Astrocyte (in vitro differentiated cells and primary cell): Measurements from ENCODE around the gene CASK. TPM values are rescaled to one million over a fixed set of nuclear protein-coding genes. Genes with fewer than 3 reads are reported as not detected.

Source experiments
- DNase-seq: peaks from one replicate; pipeline ENCODE4 v3.0.0-alpha.2; 2010; ENCODE audit warnings: low read depth
- FAIRE-seq: peaks from 2 replicates; lab custom pipeline; 2011; peaks lifted over from hg19 to GRCh38; lab: Jason Lieb, UNC
- H2AFZ ChIP-seq: 2 replicates; pipeline ENCODE4 v1.6.0; 2012; ENCODE audit warnings: low read depth, low read length, inconsistent platforms
- H3K27ac ChIP-seq: 2 replicates; pipeline ENCODE4 v1.5.1; 2011; ENCODE audit warnings: low read depth, low read length, inconsistent platforms
- H3K27me3 ChIP-seq: 2 replicates; pipeline ENCODE4 v1.6.0; 2011; ENCODE audit warnings: low read length, inconsistent platforms; ENCODE audit not compliant: insufficient read depth
- H3K36me3 ChIP-seq: 2 replicates; pipeline ENCODE4 v1.5.1; 2011; ENCODE audit warnings: low read length, inconsistent platforms; ENCODE audit not compliant: insufficient read depth
- H3K4me1 ChIP-seq: 2 replicates; pipeline ENCODE4 v1.5.1; 2011; ENCODE audit warnings: low read length, inconsistent platforms; ENCODE audit not compliant: insufficient read depth
- H3K4me2 ChIP-seq: 2 replicates; pipeline ENCODE4 v1.6.0; 2012; ENCODE audit warnings: low read length, inconsistent platforms
- H3K4me3 ChIP-seq: 2 replicates; pipeline ENCODE4 v1.5.1; 2011; ENCODE audit warnings: low read depth, mild to moderate bottlenecking, low read length, inconsistent platforms; ENCODE audit not compliant: insufficient read depth
- H3K79me2 ChIP-seq: 2 replicates; pipeline ENCODE4 v1.6.0; 2012; ENCODE audit warnings: mild to moderate bottlenecking, low read length, inconsistent platforms; ENCODE audit not compliant: insufficient read depth
- H3K9ac ChIP-seq: 2 replicates; pipeline ENCODE4 v1.6.0; 2012; ENCODE audit warnings: mild to moderate bottlenecking, low read length, inconsistent platforms
- H3K9me3 ChIP-seq: 2 replicates; pipeline ENCODE4 v1.5.1; 2012; ENCODE audit warnings: low read depth, mild to moderate bottlenecking, low read length, inconsistent platforms; ENCODE audit not compliant: insufficient read depth
- H4K20me1 ChIP-seq: 2 replicates; pipeline ENCODE4 v1.6.0; 2012; ENCODE audit warnings: low read length, inconsistent platforms; ENCODE audit not compliant: insufficient read depth
- H3K27ac Mint-ChIP-seq: one replicate; pipeline ENCODE4 v1.8.0; 2021; ENCODE audit warnings: mild to moderate bottlenecking, mixed read lengths; ENCODE audit not compliant: unreplicated experiment
- H3K27me3 Mint-ChIP-seq: one replicate; pipeline ENCODE4 v1.8.0; 2021; ENCODE audit warnings: low read depth, mixed read lengths; ENCODE audit not compliant: unreplicated experiment
- H3K36me3 Mint-ChIP-seq: one replicate; pipeline ENCODE4 v1.8.0; 2021; ENCODE audit warnings: low read depth, mixed read lengths; ENCODE audit not compliant: unreplicated experiment
- H3K4me1 Mint-ChIP-seq: one replicate; pipeline ENCODE4 v1.8.0; 2021; ENCODE audit warnings: low read depth, mixed read lengths; ENCODE audit not compliant: unreplicated experiment
- H3K4me3 Mint-ChIP-seq: one replicate; pipeline ENCODE4 v1.8.0; 2021; ENCODE audit warnings: mild to moderate bottlenecking, moderate library complexity, mixed read lengths; ENCODE audit not compliant: unreplicated experiment
- H3K9me3 Mint-ChIP-seq: one replicate; pipeline ENCODE4 v1.8.0; 2021; ENCODE audit warnings: mild to moderate bottlenecking, mixed read lengths; ENCODE audit not compliant: unreplicated experiment
- CTCF ChIP-seq: IDR thresholded peaks from 2 replicates; pipeline ENCODE4 v1.5.1; 2011; ENCODE audit warnings: low read depth, mild to moderate bottlenecking, inconsistent platforms, low read length, moderate library complexity; ENCODE audit not compliant: insufficient read depth
- EZH2 ChIP-seq: IDR thresholded peaks from 2 replicates; pipeline ENCODE4 v1.6.1; 2012; ENCODE audit warnings: mild to moderate bottlenecking, low read length, inconsistent platforms; ENCODE audit not compliant: insufficient read depth
- total RNA-seq: library from RNA; stranded (reverse); gene quantifications from 2 replicates; pipeline ENCODE4 v1.2.1, GENCODE V29; 2021

Gene CASK
- total RNA-seq, 1 donor from 2014 or later: 99.3 TPM

GRCh38 chrX:41667631-41668030 lies 255.7 kb downstream of the CASK start:
- no peaks in the 10 kb centered on the region for H3K79me2 ChIP-seq
- no peaks in the 10 kb centered on the region for H3K4me1 ChIP-seq
- H3K9ac ChIP-seq: no peak overlapping the region
- H3K4me1 Mint-ChIP-seq: peaks cover 10% of the 10 kb centered on the region
- no peaks in the 10 kb centered on the region for H3K9me3 Mint-ChIP-seq
- H3K4me3 ChIP-seq: no peak overlapping the region
- peak; percentile 20 for DNase-seq
- H3K27me3 ChIP-seq: no peaks in the 10 kb centered on the region
- no peak overlapping the region for H3K4me3 Mint-ChIP-seq
- no peak overlapping the region for H3K27ac Mint-ChIP-seq
- H3K9me3 ChIP-seq: no peaks in the 10 kb centered on the region
- H2AFZ ChIP-seq: no peak overlapping the region
- no peak overlapping the region for H3K4me2 ChIP-seq
- no peak overlapping the region for H3K27ac ChIP-seq
- TF ChIP-seq EZH2: no peak
- no peak for TF ChIP-seq CTCF
- no peaks in the 10 kb centered on the region for H4K20me1 ChIP-seq
- H3K36me3 Mint-ChIP-seq: peaks cover 1% of the 10 kb centered on the region
- no peaks in the 10 kb centered on the region for H3K27me3 Mint-ChIP-seq
- peak; percentile 63 for FAIRE-seq
- H3K36me3 ChIP-seq: no peaks in the 10 kb centered on the region

GRCh38 chrX:41666251-41666650 lies 257.1 kb downstream of the CASK start:
- FAIRE-seq (no peak), DNase-seq (peak; percentile 25)
- H3K27ac Mint-ChIP-seq: no peak overlapping the region

More at GRCh38 chrX:41666251-41666650, 257.1 kb downstream of the CASK start:
- H4K20me1 ChIP-seq: no peaks in the 10 kb centered on the region
- Mint-ChIP-seq H3K4me1 (peaks cover 14% of the 10 kb centered on the region), H3K27me3 (no peaks in the 10 kb centered on the region), H3K9me3 (no peaks in the 10 kb centered on the region), H3K4me3 (no peak overlapping the region), H3K36me3 (peaks cover 1% of the 10 kb centered on the region)
- H3K9ac ChIP-seq: no peak overlapping the region
- no peak overlapping the region for H3K27ac ChIP-seq
- no peaks in the 10 kb centered on the region for H3K79me2 ChIP-seq
- H3K9me3 ChIP-seq: no peaks in the 10 kb centered on the region
- H3K36me3 ChIP-seq: no peaks in the 10 kb centered on the region
- no peak overlapping the region for H2AFZ ChIP-seq
- no peaks in the 10 kb centered on the region for H3K27me3 ChIP-seq
- no peaks in the 10 kb centered on the region for H3K4me1 ChIP-seq
- no peak overlapping the region for H3K4me2 ChIP-seq
- TF ChIP-seq CTCF: no peak
- no peak for TF ChIP-seq EZH2
- no peak overlapping the region for H3K4me3 ChIP-seq
